ENCODE measurements around the gene MT1G. TPM values are rescaled to one million over a fixed set of nuclear protein-coding genes. Genes with fewer than 3 reads are reported as not detected.

The MT1G gene
- total RNA-seq, 1 experiment from 2014 or later, result not detected

DNA sequence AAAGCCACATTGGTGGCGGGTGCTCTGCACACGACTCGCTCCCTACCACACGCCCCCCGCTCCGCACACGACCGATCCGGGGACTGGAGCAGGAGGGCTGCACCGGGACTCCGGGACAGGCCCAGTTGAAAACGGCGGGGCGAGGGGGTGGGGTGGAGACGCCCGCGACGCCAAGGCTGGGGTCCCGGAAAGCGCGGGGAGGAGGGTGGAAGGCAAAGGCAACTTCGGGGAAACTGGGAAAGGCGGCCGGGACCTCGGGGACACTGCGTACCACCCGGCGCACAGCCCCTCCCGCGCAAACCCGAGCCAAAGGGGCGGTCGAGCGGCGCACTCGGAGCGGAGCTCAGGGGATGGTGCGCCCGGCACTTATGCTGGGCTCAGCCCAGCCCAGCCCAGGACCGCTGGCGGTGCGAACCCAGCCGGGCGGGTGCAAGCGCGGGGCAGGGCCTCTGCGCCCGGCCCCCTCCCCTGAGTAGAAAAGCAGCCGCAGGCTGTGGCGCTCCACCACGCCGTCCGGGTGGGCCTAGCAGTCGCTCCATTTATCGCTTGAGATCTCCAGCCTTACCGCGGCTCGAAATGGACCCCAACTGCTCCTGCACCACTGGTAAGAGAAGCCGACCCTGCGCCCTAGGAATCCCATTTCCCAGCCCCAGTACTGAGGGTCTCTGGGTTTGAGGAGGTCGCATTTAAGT is 35.6 kb downstream of the MT1G start, which contains the start of gene MT1M:
Gene MT1M, plus strand, starts transcription at position 504 of the 692 bp plus-strand sequence. Its CDS starts 73 bp downstream, at position 577.
- POLR2A ChIA-PET, result interaction anchor here (15.3 kb wide), 1 partner anchor 23 kb away, joined by 1404 read pairs; the partner anchor contains the start of gene MT2A
- Mint-ChIP-seq H3K27me3 (ENCODE audit: insufficient read depth, unreplicated experiment) (no peaks in the 10 kb centered on the region), H3K4me1 (ENCODE audit: insufficient read depth, unreplicated experiment) (peaks cover 19% of the 10 kb centered on the region), H3K27ac (ENCODE audit: low read depth, unreplicated experiment) (no peak within 1 kb of the TSS), H3K9me3 (ENCODE audit: unreplicated experiment) (no peaks in the 10 kb centered on the region), H3K36me3 (ENCODE audit: insufficient read depth, unreplicated experiment) (peaks cover 7% of the 10 kb centered on the region), H3K4me3 (ENCODE audit: unreplicated experiment) (no peak within 1 kb of the TSS)
- no peak for DNase-seq (ENCODE audit: unreplicated experiment)
- BruUV-seq (replicated peaks), result no TSS peak
- TF ChIP-seq, protein P1, sequence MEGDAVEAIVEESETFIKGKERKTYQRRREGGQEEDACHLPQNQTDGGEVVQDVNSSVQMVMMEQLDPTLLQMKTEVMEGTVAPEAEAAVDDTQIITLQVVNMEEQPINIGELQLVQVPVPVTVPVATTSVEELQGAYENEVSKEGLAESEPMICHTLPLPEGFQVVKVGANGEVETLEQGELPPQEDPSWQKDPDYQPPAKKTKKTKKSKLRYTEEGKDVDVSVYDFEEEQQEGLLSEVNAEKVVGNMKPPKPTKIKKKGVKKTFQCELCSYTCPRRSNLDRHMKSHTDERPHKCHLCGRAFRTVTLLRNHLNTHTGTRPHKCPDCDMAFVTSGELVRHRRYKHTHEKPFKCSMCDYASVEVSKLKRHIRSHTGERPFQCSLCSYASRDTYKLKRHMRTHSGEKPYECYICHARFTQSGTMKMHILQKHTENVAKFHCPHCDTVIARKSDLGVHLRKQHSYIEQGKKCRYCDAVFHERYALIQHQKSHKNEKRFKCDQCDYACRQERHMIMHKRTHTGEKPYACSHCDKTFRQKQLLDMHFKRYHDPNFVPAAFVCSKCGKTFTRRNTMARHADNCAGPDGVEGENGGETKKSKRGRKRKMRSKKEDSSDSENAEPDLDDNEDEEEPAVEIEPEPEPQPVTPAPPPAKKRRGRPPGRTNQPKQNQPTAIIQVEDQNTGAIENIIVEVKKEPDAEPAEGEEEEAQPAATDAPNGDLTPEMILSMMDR (IDR thresholded peaks at IDR 0.05; ENCODE audit: unreplicated experiment), result no peak
- intact Hi-C loops (cut with micrococcal nuclease), result no loop called here
- CTCF ChIA-PET, result no interaction called here

DNA sequence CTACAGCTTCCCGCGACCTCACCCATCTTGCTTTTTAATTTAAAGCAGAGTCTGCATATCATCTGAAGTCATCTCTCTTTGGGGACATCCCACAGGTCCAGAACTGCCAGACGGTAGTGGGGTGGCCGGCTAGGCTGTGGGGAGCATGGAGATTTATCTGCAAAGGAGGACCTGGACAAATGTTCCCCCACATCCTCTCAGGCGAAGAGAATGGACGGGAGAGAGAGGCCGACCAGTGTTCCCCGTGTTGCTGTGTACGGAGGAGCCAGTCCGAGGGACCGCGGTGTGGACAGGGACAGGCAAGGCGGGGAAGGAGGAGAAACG is 36.1 kb downstream of the MT1G start:
- POLR2A ChIA-PET, result interaction anchor here (1.2 to 15.3 kb wide), 6 partner anchors 9 to 71 kb away, joined by 5 to 1404 read pairs (median 7); partner anchors contain the start of genes MT1X and MT2A
- BruUV-seq (replicated peaks), result no TSS peak
- CTCF ChIA-PET, result interaction anchor here (1.2 kb wide), 1 partner anchor 70 kb away, joined by 4 read pairs; no protein-coding TSS in a partner anchor
- DNase-seq (ENCODE audit: unreplicated experiment), result no peak
- no peaks in the 10 kb centered on the region for H3K9me3 Mint-ChIP-seq (ENCODE audit: unreplicated experiment)
- no peak overlapping the region for H3K27ac Mint-ChIP-seq (ENCODE audit: low read depth, unreplicated experiment)
- TF ChIP-seq, protein P1 (IDR thresholded peaks at IDR 0.05; ENCODE audit: unreplicated experiment), result no peak
- H3K27me3 Mint-ChIP-seq (ENCODE audit: insufficient read depth, unreplicated experiment), result no peaks in the 10 kb centered on the region
- peaks cover 14% of the 10 kb centered on the region for H3K4me1 Mint-ChIP-seq (ENCODE audit: insufficient read depth, unreplicated experiment)
- H3K36me3 Mint-ChIP-seq (ENCODE audit: insufficient read depth, unreplicated experiment), result peaks cover 12% of the 10 kb centered on the region
- intact Hi-C loops (cut with micrococcal nuclease), result no loop called here
- no peak overlapping the region for H3K4me3 Mint-ChIP-seq (ENCODE audit: unreplicated experiment)

DNA sequence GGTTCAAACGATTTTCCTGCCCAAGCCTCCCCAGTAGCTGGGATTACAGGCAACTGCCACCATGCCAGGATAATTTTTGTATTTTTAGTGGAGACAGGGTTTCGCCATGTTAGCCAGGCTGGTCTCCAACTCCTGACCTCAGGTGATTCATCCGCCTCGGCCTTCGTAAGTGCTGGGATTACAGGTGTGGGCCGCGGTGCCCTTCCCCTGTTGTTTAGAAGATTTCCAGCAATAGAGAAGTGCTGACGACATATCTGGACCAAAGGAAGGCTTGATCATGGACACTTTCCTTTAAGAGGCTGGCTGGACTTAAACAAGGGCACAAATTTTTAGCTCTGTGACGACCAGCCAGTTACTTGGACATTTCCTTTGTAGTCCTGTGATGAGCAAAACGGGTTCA is 36.7 kb downstream of the MT1G start:
- ChIA-PET CTCF (interaction anchor here (0.9 to 1.4 kb wide), 4 partner anchors 27 to 71 kb away, joined by 3 to 4 read pairs (median 4); no protein-coding TSS in a partner anchor), POLR2A (interaction anchor here (0.6 to 15.3 kb wide), 8 partner anchors 10 to 1160 kb away, joined by 3 to 1404 read pairs (median 6); partner anchors contain the start of genes MT1X and MT2A)
- H3K36me3 Mint-ChIP-seq (ENCODE audit: insufficient read depth, unreplicated experiment), result peaks cover 15% of the 10 kb centered on the region
- H3K9me3 Mint-ChIP-seq (ENCODE audit: unreplicated experiment), result no peaks in the 10 kb centered on the region
- intact Hi-C loops (cut with micrococcal nuclease), result no loop called here
- H3K4me3 Mint-ChIP-seq (ENCODE audit: unreplicated experiment), result no peak overlapping the region
- TF ChIP-seq, protein P1 (IDR thresholded peaks at IDR 0.05; ENCODE audit: unreplicated experiment), result no peak
- DNase-seq (ENCODE audit: unreplicated experiment), result peak; percentile 69
- no peak overlapping the region for H3K27ac Mint-ChIP-seq (ENCODE audit: low read depth, unreplicated experiment)
- BruUV-seq (replicated peaks), result no TSS peak
- H3K4me1 Mint-ChIP-seq (ENCODE audit: insufficient read depth, unreplicated experiment), result peaks cover 12% of the 10 kb centered on the region
- H3K27me3 Mint-ChIP-seq (ENCODE audit: insufficient read depth, unreplicated experiment), result no peaks in the 10 kb centered on the region

DNA sequence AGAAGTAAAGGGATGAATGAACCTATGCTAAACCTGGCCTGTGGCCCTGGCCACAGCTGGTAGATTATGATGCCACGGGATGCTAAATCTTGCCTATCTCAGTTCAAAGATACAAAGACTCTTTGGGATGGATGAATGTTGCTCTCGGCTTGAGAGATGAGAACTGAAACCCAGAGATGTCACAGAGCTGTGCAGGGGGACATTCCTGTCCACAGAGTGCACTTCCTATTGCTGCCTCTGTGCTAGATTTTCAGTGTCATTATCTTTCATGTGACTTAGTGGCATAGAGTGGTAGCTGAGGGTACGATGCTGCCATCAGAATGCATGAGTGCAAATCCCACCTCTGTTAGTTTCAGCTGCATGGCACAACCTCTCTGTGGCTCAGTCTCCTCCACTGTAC is 37.7 kb downstream of the MT1G start:
- H3K4me3 Mint-ChIP-seq (ENCODE audit: unreplicated experiment), result no peak overlapping the region
- peaks cover 13% of the 10 kb centered on the region for H3K4me1 Mint-ChIP-seq (ENCODE audit: insufficient read depth, unreplicated experiment)
- POLR2A ChIA-PET, result interaction anchor here (2.1 to 15.3 kb wide), 3 partner anchors 13 to 53 kb away, joined by 6 to 1404 read pairs (median 31); partner anchors contain the start of genes MT1X and MT2A
- no TSS peak for BruUV-seq (replicated peaks)
- H3K9me3 Mint-ChIP-seq (ENCODE audit: unreplicated experiment), result no peaks in the 10 kb centered on the region
- intact Hi-C loops (cut with micrococcal nuclease), result no loop called here
- H3K27me3 Mint-ChIP-seq (ENCODE audit: insufficient read depth, unreplicated experiment), result no peaks in the 10 kb centered on the region
- H3K36me3 Mint-ChIP-seq (ENCODE audit: insufficient read depth, unreplicated experiment), result peaks cover 26% of the 10 kb centered on the region
- CTCF ChIA-PET, result interaction anchor here (0.7 to 1.4 kb wide), 4 partner anchors 18 to 53 kb away, joined by 3 to 4 read pairs (median 3); no protein-coding TSS in a partner anchor
- TF ChIP-seq, protein P1 (IDR thresholded peaks at IDR 0.05; ENCODE audit: unreplicated experiment), result no peak
- DNase-seq (ENCODE audit: unreplicated experiment), result no peak
- H3K27ac Mint-ChIP-seq (ENCODE audit: low read depth, unreplicated experiment), result no peak overlapping the region
